ENCODE data around the gene ALKBH4. TPM values are rescaled to one million over a fixed set of nuclear protein-coding genes. Genes with fewer than 3 reads are reported as not detected.

Gene ALKBH4
- total and polyA plus RNA-seq, 3 donors from 2014 or later = 9.3 to 27.7 (median 26.7) TPM

DNA sequence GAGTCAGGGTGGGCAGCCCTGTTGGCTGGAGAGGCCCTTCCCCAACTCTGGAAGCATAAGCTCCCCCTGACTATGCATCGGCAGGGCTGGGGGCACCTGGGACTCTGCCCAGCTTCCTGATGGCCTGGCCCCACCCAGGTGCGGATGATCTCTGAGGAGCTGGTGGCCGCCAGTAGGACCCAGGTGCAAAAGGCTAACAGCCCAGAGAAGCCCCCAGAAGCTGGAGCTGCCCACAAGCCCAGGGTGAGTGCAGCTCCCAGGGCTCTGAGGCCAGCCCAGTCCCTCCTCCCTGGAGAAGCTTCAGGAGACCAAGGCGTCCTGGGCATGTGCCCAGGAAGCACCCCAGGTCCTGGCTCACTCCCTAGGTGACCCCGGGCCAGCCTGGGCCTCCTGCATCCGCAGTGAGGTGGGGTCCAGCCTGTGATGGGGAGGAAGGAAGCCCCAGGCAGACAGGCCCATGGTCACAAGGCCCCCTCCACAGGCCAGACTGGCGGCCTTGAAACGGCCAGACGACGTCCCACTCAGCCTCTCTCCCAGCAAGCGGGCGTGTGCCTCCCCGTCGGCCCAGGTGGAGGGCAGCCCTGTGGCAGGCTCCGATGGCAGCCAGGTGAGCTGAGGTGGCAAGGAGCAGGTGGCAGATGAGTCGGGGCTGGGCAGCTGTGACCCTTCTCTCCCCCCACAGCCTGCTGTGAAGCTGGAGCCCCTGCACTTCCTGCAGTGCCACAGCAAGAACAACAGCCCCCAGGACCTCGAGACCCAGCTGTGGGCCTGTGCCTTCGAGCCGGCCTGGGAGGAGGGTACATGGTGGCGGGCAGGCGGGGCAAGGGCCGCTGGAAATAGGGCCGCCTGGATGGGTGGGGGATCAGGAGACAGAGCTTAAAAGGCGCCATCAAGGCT lies 3.2 kb upstream of the ALKBH4 start:
- H3K27me3 ChIP-seq = no peaks in the 10 kb centered on the region
- H3K27ac ChIP-seq = no peak overlapping the region
- H3K36me3 ChIP-seq (ENCODE audit: low read depth, missing control alignments) = no peaks in the 10 kb centered on the region
- WGBS, 2 donors = 79 to 91% methylated on average over 12 to 24 of the region's 24 CpGs
- DNase-seq = no peak
- no peak overlapping the region for H3K4me3 ChIP-seq
- H3K4me1 ChIP-seq = peaks cover 21% of the 10 kb centered on the region
- intact Hi-C loops (cut with DNase I; ENCODE audit: low total_unique reads) = no loop called here
- H3K9me3 ChIP-seq = no peaks in the 10 kb centered on the region
- TF ChIP-seq, protein P1, sequence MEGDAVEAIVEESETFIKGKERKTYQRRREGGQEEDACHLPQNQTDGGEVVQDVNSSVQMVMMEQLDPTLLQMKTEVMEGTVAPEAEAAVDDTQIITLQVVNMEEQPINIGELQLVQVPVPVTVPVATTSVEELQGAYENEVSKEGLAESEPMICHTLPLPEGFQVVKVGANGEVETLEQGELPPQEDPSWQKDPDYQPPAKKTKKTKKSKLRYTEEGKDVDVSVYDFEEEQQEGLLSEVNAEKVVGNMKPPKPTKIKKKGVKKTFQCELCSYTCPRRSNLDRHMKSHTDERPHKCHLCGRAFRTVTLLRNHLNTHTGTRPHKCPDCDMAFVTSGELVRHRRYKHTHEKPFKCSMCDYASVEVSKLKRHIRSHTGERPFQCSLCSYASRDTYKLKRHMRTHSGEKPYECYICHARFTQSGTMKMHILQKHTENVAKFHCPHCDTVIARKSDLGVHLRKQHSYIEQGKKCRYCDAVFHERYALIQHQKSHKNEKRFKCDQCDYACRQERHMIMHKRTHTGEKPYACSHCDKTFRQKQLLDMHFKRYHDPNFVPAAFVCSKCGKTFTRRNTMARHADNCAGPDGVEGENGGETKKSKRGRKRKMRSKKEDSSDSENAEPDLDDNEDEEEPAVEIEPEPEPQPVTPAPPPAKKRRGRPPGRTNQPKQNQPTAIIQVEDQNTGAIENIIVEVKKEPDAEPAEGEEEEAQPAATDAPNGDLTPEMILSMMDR (IDR thresholded peaks at IDR 0.05) = no peak
- no peak for TF ChIP-seq POLR2A (IDR thresholded peaks at IDR 0.05)

DNA sequence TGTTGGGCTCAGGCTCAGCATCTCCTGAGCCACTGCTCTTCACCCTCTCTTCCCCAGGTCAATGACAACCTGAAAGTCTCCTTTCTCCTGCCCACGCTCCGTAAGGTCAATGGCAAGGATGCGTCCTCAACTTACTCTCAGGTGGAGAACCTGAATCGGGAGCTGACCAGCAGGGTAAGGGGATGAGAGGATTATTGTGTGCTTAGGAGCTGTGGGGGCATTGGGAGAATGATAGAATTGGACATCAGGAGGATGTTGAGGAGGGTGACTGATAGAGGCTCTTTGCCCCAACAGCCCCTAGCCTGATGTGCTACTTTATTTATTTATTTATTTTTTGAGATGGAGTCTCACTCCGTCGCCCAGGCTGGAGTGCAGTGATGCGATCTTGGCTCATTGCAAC lies 1.4 kb upstream of the ALKBH4 start:
- TF ChIP-seq, protein P1 (IDR thresholded peaks at IDR 0.05) = no peak
- no peak for TF ChIP-seq POLR2A (IDR thresholded peaks at IDR 0.05)
- peaks cover 21% of the 10 kb centered on the region for H3K4me1 ChIP-seq
- H3K4me3 ChIP-seq = no peak overlapping the region
- WGBS, 2 donors = 83 to 87% methylated on average over 7 of the region's 7 CpGs
- no peaks in the 10 kb centered on the region for H3K9me3 ChIP-seq
- H3K27me3 ChIP-seq = no peaks in the 10 kb centered on the region
- no peak for DNase-seq
- intact Hi-C loops (cut with DNase I; ENCODE audit: low total_unique reads) = no loop called here
- H3K36me3 ChIP-seq (ENCODE audit: low read depth, missing control alignments) = no peaks in the 10 kb centered on the region
- no peak overlapping the region for H3K27ac ChIP-seq

DNA sequence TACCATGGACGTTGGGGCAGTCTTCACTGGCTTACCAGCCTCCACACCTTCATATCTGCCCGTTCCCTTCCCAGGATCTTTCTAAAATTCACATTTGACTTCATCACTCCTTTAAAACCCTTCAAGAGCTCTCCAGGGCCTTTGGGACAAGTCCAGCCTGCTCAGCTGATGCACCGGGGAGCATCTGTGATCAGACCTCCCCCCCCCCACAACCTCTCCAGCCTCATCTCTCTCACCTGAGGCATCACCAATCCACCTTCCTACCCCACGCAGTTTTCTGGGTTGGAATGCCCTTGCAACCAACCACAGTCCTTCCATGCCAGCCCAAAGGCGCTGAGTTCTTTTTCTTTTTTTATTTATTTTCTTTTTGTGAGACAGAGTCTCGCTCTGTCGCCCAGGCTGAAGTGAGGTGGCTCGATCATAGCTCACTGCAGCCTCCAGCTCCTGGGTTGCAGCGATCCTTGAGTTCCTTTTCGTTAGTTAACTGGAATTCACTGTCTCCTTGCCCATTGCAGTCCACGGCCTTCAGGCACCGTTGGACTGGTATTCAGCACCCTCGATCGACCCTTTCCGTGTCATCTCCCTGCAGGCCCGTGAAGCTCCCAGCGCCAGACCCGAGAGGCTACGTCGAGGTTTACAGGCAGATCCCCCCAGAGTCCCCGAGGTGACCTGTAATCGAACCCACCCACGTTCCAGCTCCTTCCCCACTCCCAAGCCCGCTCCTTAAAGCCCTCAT lies 654 bp downstream of the ALKBH4 start:
- Histone ChIP-seq H3K36me3 (ENCODE audit: low read depth, missing control alignments) (no peaks in the 10 kb centered on the region), H3K4me3 (peak overlapping the region; percentile 78 to 99), H3K27ac (peak overlapping the region; percentile 31 to 50), H3K9me3 (no peaks in the 10 kb centered on the region), H3K27me3 (no peaks in the 10 kb centered on the region), H3K4me1 (peaks cover 21% of the 10 kb centered on the region)
- 11 to 13% methylated on average over 20 to 24 of the region's 24 CpGs for WGBS, 2 donors
- intact Hi-C loops (cut with DNase I; ENCODE audit: low total_unique reads) = no loop called here
- TF ChIP-seq, protein P1 (IDR thresholded peaks at IDR 0.05) = no peak
- TF ChIP-seq POLR2A (IDR thresholded peaks at IDR 0.05) = no peak
- no peak for DNase-seq

DNA sequence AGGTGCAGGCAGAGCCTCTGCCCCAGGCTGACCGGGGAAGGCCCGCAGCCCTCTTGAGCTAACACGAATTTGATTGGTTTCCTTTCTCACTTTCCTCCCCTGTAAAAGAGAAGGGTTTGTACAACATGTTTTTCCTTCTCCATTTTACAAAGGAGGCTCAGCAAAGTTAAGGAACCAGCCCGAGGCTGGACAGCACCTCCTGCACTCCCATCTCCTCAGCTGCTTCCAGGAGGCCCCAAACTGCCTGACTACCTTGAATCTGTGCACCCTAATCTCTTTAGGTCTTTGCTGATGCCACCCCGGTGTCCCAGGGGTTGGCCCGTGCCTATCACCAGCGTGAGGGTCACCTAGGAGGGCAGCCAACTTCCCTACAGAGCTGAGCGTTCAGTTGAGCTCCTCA lies 4.2 kb downstream of the ALKBH4 start:
- no peak overlapping the region for H3K4me3 ChIP-seq
- TF ChIP-seq POLR2A (IDR thresholded peaks at IDR 0.05) = no peak
- TF ChIP-seq, protein P1 (IDR thresholded peaks at IDR 0.05) = no peak
- 87 to 88% methylated on average over 8 of the region's 8 CpGs for WGBS, 2 donors
- no peak overlapping the region for H3K27ac ChIP-seq
- no peaks in the 10 kb centered on the region for H3K27me3 ChIP-seq
- H3K4me1 ChIP-seq = peaks cover 8% of the 10 kb centered on the region
- DNase-seq = no peak
- intact Hi-C loops (cut with DNase I; ENCODE audit: low total_unique reads) = no loop called here
- no peaks in the 10 kb centered on the region for H3K9me3 ChIP-seq
- H3K36me3 ChIP-seq (ENCODE audit: low read depth, missing control alignments) = no peaks in the 10 kb centered on the region
